SU-DHL-6 (cell line): ENCODE measurements around the gene CCDC85C.

Experiments
- H2AFZ ChIP-seq: fragments of 200-600 bp; sonication (generic); 2 replicates; pipeline ENCODE4 v1.6.1; 2014; ENCODE audit warnings: low read depth, mild to moderate bottlenecking, moderate library complexity, mixed read lengths, antibody characterized with exemption, low read length; ENCODE audit not compliant: severe bottlenecking
- H3F3A ChIP-seq: fragments of 200-600 bp; shearing (Covaris generic); 2 replicates; pipeline ENCODE4 v1.6.0; 2016; ENCODE audit warnings: antibody characterized with exemption, mild to moderate bottlenecking; ENCODE audit not compliant: insufficient read depth
- H3K27ac ChIP-seq: fragments of 200-600 bp; sonication (generic); 2 replicates; pipeline ENCODE4 v1.5.1; 2016; ENCODE audit warnings: low read depth, mild to moderate bottlenecking, low read length, moderate library complexity, mixed read lengths
- H3K27me3 ChIP-seq: fragments of 200-600 bp; sonication (generic), shearing (Covaris generic); 2 replicates; pipeline ENCODE4 v1.6.0; 2014; ENCODE audit warnings: mild to moderate bottlenecking, low read length
- H3K36me3 ChIP-seq: fragments of 200-600 bp; sonication (generic); 2 replicates; pipeline ENCODE4 v1.6.1; 2014; ENCODE audit warnings: mild to moderate bottlenecking, low read length, mixed read lengths
- H3K4me2 ChIP-seq: fragments of 300-600, 200-600 bp; shearing (Covaris generic), sonication (generic); 2 replicates; pipeline ENCODE4 v1.6.0; 2014; ENCODE audit warnings: low read length, low read depth, mild to moderate bottlenecking; ENCODE audit not compliant: poor library complexity, severe bottlenecking
- H3K4me3 ChIP-seq: fragments of 200-600 bp; sonication (generic); 2 replicates; pipeline ENCODE4 v1.5.1; 2014; ENCODE audit warnings: antibody characterized with exemption, low read length, mild to moderate bottlenecking, mixed read lengths; ENCODE audit not compliant: insufficient read depth, poor library complexity, severe bottlenecking
- H3K79me2 ChIP-seq: fragments of 200-600 bp; sonication (generic); 2 replicates; pipeline ENCODE4 v1.6.1; 2014; ENCODE audit warnings: mild to moderate bottlenecking, low read length, moderate library complexity; ENCODE audit not compliant: insufficient read depth
- H3K9ac ChIP-seq: fragments of 200-600 bp; sonication (generic); 2 replicates; pipeline ENCODE4 v1.7.0; 2014; ENCODE audit warnings: mild to moderate bottlenecking, low read length
- H3K9me2 ChIP-seq: fragments of 200-600 bp; sonication (generic); replicated peaks from 2 replicates; pipeline ENCODE4 v1.6.1; 2014; ENCODE audit warnings: low read length; ENCODE audit not compliant: insufficient read depth
- H3K9me3 ChIP-seq: fragments of 200-600 bp; sonication (generic); 2 replicates; pipeline ENCODE4 v1.6.1; 2014; ENCODE audit warnings: low read length, mixed read lengths; ENCODE audit not compliant: insufficient read depth
- H4K20me1 ChIP-seq: fragments of 200-600 bp; sonication (generic); 2 replicates; pipeline ENCODE4 v1.6.1; 2014; ENCODE audit warnings: low read depth, mild to moderate bottlenecking, antibody characterized with exemption, low read length, moderate library complexity, mixed read lengths
- EZH2phosphoT487 ChIP-seq: fragments of 200-600 bp; sonication (generic), shearing (Covaris generic); conservative IDR thresholded peaks from 2 replicates; pipeline ENCODE4 v1.6.1; 2018; ENCODE audit warnings: mild to moderate bottlenecking, antibody characterized with exemption, low read length, moderate library complexity, mixed read lengths
- TF ChIP-seq, protein P1 (sequence below): fragments of 200-600 bp; sonication (generic); IDR thresholded peaks from one replicate; pipeline ENCODE4 v1.5.1; 2017; ENCODE audit warnings: antibody characterized with exemption, mild to moderate bottlenecking, low read length, moderate library complexity; ENCODE audit not compliant: insufficient read depth, poor library complexity, severe bottlenecking

Gene CCDC85C

DNA sequence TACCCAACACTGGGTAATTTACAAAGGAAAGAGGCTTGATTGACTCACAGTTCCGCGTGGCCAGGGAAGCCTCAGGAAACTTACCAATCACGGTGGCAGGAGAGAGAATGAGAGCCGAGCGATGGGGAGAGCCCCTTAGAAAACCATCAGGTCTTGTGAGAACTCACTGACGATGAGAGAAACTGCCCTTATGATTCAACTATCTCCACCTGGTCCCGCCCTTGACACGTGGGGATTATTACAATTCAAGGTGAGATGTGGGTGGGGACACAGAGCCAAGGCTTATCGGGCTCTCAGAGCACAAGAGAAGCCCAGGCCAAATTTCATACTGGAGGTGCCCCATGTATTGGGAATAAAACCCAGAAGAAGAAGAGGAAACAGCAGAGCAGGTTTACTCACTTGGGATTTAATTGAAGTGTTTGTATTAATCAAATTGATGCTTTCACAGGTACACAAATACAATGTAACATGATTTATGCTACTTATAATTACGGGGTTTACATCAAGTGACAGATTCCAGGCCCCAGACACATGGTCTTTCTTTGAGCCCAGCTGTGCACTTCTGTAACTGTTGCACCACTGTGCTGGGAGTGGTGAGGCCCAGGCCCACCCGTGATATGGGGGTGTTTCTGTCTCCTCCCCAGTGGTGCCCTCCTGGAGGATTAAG, 8.2 kb upstream of the CCDC85C start:
- H3K27ac ChIP-seq = no peak overlapping the region
- no peaks in the 10 kb centered on the region for H4K20me1 ChIP-seq
- no peak overlapping the region for H2AFZ ChIP-seq
- H3K27me3 ChIP-seq = no peaks in the 10 kb centered on the region
- no peak overlapping the region for H3K4me3 ChIP-seq
- no peaks in the 10 kb centered on the region for H3K79me2 ChIP-seq
- H3F3A ChIP-seq = no peaks in the 10 kb centered on the region
- no peak for TF ChIP-seq EZH2phosphoT487
- TF ChIP-seq, protein P1, sequence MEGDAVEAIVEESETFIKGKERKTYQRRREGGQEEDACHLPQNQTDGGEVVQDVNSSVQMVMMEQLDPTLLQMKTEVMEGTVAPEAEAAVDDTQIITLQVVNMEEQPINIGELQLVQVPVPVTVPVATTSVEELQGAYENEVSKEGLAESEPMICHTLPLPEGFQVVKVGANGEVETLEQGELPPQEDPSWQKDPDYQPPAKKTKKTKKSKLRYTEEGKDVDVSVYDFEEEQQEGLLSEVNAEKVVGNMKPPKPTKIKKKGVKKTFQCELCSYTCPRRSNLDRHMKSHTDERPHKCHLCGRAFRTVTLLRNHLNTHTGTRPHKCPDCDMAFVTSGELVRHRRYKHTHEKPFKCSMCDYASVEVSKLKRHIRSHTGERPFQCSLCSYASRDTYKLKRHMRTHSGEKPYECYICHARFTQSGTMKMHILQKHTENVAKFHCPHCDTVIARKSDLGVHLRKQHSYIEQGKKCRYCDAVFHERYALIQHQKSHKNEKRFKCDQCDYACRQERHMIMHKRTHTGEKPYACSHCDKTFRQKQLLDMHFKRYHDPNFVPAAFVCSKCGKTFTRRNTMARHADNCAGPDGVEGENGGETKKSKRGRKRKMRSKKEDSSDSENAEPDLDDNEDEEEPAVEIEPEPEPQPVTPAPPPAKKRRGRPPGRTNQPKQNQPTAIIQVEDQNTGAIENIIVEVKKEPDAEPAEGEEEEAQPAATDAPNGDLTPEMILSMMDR = no peak
- H3K9me3 ChIP-seq = no peaks in the 10 kb centered on the region
- H3K9ac ChIP-seq = no peak overlapping the region
- H3K4me2 ChIP-seq = no peak overlapping the region
- no peaks in the 10 kb centered on the region for H3K9me2 ChIP-seq
- H3K36me3 ChIP-seq = no peaks in the 10 kb centered on the region

DNA sequence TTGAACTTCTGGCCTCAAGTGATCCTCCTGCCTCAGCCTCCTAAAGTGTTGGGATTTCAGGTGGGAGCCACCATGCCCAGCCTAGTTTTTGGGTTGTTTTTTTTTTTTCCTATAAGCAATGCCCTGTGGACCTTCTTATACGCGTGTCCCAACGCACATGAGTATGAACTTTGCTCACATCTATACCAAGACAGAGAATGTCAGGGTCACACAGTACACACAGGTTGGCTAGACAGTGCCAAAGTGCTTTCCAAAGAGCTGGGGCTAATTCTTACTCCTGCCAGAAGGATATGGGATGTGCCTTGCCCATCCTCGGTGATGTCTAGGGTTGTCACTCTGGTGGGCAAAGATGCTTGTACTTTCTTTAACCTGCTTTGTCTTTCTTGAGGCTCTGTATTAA, 7.6 kb upstream of the CCDC85C start:
- H3K27me3 ChIP-seq = no peaks in the 10 kb centered on the region
- H3K79me2 ChIP-seq = no peaks in the 10 kb centered on the region
- no peaks in the 10 kb centered on the region for H3K36me3 ChIP-seq
- TF ChIP-seq EZH2phosphoT487 = no peak
- TF ChIP-seq, protein P1 = no peak
- H3K9ac ChIP-seq = no peak overlapping the region
- no peaks in the 10 kb centered on the region for H4K20me1 ChIP-seq
- H3K9me3 ChIP-seq = no peaks in the 10 kb centered on the region
- H3K4me2 ChIP-seq = no peak overlapping the region
- H3F3A ChIP-seq = no peaks in the 10 kb centered on the region
- no peak overlapping the region for H3K27ac ChIP-seq
- no peaks in the 10 kb centered on the region for H3K9me2 ChIP-seq
- no peak overlapping the region for H2AFZ ChIP-seq
- H3K4me3 ChIP-seq = no peak overlapping the region

DNA sequence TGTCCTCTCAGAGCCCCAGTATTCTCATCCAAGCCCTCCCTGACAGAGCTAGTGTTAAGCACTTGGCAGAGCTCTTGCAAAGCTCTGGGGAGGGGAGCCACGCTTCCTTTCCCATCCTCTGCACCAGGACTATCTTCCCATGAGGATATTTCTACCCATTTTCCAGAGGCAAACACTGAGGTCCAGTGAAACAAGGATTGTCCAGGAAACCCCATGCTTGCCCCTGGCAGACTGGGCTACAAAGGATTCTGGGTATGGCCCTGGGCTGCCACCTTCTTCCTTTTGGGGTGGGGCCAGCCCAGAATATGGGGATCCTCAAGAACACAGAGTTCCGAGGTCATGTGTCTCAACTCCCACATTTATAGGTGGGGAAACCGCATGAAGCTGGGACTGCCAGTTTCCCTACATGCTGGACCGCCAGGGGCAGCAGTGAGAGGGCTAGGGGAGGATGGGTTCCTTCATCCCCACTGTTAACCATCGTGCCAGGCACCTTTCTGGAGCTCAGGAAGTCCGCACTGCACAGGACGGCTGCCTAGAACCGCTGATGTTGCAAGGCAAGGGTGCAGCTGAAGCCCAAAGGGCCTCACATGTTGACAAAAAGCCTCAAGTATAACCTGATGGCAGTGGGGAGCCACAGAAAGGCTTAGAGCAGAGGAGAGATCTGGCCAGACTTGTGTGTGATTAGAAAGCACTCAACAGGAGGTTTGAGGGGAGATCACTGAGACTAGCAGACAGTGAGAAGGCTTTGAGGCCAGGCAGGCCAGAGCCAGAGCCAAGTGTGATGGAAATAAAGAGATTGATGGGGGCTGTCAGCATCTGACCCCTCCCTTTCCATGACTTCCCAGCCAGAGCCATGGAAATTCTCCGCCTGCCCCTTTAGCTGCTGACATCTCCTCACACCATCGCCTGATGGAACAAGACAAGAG, 5.5 kb upstream of the CCDC85C start:
- Histone ChIP-seq H4K20me1 (no peaks in the 10 kb centered on the region), H3K9me2 (no peaks in the 10 kb centered on the region), H3K4me3 (no peak overlapping the region), H3K27me3 (no peaks in the 10 kb centered on the region), H3F3A (no peaks in the 10 kb centered on the region), H3K9me3 (no peaks in the 10 kb centered on the region), H3K9ac (no peak overlapping the region), H2AFZ (no peak overlapping the region), H3K79me2 (no peaks in the 10 kb centered on the region), H3K4me2 (no peak overlapping the region), H3K36me3 (no peaks in the 10 kb centered on the region), H3K27ac (no peak overlapping the region)
- no peak for TF ChIP-seq EZH2phosphoT487
- TF ChIP-seq, protein P1 = no peak
